GM11168 (cell line): ENCODE results near the gene TMEM176A.

Source experiments
- in situ Hi-C: fragments of 300-500 bp; cut with MboI; formaldehyde crosslinking; loops from one replicate; pipeline ENCODE4 v1.12.0; 2022; ENCODE audit warnings: low sequenced_read_pairs; ENCODE audit not compliant: unreplicated experiment

The TMEM176A gene

DNA sequence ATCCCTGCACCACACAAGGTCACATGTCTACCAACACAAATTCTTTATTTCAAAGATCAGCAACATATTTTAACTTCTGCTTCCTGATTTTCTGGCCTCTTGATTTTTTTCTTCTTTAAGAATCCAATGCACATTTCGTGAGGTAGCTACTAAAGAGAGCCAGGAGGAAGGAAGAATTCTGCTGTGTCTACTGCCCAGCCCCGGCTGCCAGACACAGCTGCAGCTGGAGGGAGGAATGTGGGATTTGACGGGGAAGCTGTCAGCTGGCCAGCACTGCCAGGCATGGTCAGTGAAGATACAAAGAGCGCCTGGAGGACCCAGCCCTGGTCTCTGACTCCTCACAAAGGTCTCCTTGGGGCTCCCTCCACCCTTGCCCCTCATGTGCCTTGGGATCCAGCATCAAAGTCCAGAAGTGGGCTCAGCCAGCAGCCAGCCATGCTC lies 44.9 kb downstream of the TMEM176A start:
- in situ Hi-C loops = no loop called here

DNA sequence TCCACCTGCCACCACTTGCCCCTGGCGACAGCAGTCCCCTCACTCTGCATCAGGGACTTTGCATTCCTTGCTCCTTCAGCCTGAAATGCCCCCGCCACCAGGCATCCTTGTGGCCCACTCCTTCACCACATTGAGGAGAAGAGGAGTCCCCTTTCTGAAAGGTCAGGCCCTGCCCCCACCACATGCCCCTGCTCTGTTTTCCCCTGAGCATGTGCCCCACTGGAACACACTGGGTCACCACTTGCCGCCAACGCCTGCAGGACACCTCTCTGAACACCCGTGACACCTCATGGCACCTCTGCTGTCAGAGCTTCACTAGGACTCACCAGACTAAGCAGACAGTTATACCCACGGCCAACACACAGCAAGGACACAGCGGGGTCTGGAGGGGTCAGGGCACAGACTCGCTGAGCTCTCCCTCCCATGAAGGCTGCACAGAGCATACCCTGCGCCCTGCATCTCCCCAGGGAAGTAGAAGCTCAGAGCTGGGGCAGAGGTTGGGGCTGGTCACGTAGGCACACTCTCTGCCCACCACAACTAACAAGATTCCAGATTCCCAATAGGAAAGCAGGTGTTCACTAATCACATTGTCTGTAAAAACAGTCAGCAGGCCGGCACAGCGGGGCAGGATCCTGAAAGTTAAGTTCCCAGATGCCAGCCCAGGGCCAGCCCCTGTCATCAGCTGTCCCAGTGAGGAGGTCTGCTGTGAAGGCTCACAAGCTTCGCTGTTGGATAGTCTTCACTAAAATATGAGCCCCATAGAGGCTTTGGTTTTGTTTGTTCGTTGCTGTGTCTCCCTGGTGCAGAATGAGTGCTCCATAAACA lies 45.9 kb downstream of the TMEM176A start:
- in situ Hi-C loops = no loop called here

DNA sequence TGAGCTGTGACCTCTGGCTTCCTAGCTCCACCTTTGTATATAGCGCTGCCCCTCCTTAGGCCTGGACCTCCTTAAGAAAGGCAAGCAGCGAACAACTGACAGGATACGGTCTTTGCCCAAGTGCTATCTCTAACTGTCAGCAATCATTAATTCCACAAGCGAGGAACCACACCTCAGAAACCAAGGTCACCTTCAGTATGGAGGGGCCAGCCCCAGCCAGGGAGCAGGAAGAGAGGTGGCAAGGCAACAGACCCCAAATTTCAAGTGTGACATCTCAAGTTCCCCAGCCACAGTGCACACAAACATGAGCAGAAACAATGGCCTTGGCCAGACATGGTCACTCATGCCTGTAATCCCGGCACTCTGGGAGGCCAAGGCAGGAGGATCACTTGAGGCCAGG lies 47.0 kb downstream of the TMEM176A start:
- in situ Hi-C loops = no loop called here

DNA sequence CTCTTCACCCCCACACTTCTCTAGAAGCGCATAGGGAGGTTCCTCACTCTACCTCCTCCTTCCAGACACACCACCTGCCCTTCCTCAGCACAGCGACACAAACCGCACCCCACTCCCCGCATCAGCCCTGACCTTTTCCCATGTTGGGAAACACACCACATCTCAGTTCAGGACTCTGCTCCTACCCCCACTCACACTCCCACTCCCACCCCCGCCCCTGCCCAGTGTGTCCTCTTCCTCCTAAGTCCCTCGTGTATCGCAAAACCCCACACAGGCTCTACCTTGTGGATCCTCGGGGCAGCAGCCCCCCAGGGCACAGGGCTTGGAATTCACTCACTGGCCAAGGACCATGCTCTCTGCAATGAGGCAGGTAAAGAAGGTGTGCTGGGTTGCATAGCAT lies 47.5 kb downstream of the TMEM176A start:
- in situ Hi-C loops = no loop called here

DNA sequence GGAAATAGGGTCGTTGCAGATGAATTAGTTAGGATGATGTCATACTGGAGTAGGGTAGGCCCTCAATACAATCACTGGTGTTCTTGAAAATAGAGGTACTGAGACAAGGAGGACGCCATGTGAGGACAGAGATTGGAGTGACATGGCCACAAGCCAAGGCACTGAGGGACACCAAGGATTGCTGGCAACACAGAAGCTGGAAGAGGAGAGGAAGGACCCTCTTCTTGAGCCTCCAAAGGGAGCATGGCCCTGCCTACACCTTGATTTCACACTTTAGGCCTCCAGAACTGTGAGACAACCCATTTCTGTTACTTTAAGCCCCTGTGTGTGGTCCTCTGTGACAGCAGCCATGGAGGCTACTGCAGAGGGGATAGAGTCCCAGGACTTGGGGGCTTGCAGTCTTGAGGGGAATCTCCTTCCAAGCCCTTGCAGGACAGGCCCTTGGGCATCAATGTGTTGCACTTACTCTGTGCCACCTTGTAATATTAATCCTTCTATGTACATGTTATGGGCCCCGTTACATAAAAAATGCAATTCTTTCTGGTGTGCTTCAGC lies 48.1 kb downstream of the TMEM176A start:
- in situ Hi-C loops = no loop called here

DNA sequence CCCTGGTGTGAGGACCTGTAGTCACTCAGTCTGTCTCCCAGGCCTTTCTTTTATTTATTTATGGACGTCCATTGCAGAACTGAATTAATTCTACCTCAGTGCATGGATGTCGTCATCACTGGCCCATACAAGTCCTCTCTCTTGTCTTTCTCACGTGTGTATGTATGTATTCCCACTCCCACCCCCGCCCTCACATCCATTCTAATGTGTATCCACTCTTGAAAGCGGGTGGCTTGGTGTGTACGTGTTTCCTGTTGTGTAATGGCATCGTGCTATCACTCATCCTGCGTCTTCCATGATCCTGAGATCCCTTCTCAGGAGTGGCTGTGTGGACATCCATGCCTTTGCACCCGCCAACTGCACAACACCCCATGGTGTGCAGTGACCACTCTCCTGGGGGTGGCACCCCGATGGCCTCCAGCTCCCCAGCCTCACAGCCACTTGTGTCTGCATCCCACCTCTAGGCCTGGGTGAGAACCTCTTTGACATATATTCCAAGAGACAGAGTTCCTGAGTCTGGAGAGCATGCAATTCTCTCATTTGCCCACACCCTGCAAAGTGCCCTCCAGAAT lies 48.7 kb downstream of the TMEM176A start:
- in situ Hi-C loops = no loop called here

DNA sequence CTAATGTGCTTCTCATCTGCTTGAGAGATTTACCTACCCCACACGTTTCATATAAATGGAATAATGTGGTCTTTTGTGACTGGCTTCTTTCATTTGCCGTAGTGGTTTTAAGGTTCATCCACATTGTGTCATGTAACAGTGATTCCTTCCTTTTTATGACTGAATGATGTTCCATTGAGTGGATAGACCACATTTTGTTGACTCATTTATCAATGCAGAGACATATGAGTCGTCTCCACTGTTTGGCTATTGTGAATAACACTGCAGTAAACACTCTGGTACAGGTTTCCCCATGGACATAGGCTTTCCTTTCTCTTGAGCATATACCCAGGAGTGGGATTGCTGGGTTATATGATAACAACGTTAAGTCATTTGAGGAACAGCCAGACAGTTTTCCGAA lies 49.7 kb downstream of the TMEM176A start:
- in situ Hi-C loops = no loop called here

DNA sequence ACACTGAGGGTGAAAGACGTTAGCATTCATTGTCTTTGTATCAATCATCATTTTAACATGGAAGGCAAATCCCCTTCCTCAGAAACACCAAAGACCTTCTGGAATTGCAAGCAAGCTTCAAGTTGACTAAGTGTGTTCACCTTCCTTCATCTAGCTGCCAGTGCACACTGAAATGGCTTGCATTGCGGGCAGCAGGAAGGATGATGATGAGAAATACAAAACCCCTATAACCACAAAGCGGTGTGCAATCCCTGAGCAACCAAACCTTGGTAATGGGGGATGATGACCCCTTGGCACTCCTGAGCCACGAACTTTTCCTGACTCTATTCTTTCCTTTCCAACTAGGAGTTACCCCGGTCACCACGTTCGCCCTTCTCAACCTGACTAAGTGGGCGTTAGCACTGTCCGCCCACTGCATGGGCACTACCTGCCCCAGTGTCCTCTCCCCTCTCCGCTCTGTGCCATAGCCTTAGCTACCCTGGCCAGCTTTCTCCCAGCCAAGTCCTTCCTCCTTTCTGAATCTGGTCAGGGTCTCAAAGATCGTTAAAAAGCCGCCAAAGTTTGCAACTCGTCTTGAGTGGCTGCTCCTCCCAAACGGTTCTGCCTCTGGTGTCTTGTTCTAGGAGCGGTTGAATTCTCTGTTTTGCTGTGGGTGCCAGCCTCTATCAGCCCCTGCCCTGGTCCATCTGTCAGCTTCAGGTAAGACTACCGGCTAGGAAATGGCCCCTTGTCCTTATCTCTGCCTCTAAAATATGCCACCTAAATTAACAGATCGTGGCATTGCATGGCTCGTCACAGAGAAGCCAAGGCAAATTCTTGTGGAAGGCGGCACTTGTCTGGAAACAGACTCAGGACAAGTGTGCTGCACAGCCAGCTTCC lies 51.2 kb downstream of the TMEM176A start:
- in situ Hi-C loops = no loop called here

DNA sequence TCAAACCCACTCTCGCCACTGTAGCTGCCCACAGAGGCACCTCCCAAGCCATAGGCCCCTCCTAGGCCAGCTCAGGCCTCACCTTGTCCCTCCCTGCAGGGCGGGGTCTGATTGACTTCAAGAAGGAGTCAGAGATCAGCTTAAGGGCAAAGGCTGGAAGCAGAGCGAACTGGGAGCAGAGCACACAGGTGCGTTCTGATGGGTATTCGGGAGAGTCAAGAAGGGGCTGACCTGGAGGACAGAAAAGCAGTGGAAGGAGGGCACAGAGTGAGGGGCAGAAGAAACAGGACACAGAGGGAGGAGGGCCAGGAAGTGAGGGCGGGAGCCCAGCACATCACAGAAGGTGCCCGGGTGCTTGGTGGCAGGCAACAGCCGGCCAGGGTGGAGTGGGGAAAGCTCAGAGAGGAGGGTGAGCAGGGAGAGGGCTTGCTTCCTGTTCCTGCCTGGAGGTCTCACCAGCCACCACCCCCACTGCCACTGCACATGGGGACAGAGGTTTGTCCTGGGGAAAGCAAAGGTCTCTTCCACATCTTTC lies 51.9 kb downstream of the TMEM176A start, which contains the start of gene AOC1:
TSS of gene AOC1 (plus strand) at position 147 of the 535 bp plus-strand sequence. CDS start 3,954 bp downstream, outside the sequence.
- in situ Hi-C loops = no loop called here

DNA sequence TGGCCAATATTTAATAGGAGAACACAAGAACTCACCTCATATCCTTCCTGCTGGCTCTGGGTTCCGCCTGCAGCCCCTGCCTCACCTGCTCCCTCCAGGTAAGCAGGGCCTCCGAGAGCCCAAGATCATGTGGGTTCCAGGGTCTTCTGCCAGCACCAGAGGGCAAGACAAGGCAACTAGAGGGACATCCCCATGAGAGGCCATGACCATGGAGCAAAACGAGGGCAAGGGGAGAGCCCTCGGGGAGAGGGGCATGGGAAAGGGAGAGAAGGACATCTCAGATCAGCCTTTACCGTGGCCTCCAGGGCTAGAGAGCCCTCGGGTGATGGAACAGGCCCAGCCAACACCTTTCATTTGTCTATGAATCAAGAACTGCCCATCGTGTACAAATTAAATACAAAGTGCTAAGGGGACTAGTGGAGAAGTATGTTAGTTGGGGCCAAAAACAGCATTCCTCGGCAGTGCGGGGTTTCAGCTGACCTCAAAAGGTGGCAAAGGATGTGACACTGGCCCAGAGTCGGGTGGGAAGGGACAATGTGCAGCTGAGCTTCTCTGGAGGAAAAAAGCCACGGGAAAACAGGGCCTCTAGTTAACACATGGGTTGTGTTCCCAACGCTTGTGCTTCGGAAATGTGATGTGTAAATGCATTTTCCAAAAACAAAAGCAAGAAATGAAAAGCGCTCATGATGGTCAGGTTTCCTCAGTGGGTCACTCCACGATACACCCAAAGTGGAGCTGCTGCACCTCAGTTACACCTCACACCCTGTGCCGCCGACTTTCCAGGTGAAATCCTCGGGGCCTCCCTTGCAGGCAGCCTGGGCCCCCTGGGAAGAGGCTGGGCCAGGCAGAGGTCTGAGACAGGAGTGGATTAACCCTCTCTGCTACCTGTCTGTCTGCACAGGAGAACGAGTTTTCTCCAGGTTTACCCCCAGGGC lies 53.8 kb downstream of the TMEM176A start:
- in situ Hi-C loops = no loop called here
